Uterus (tissue), 2 donors: ENCODE results near the gene CRTC3.

Experiments
- CTCF ChIP-seq, 4 experiments: fragments of 200-600 bp in 2 of 4; fragments of 450-650 bp in 2 of 4; sonication (generic) in 2 of 4; IDR thresholded peaks; one replicate each; pipeline ENCODE4 v1.5.1; 2016 to 2019; ENCODE audit warnings: antibody characterized with exemption in 4 of 4, mild to moderate bottlenecking in 2 of 4, moderate library complexity in 1 of 4
- POLR2A ChIP-seq, 2 donors: fragments of 450-650 bp; IDR thresholded peaks; one replicate each; pipeline ENCODE4 v1.6.1; 2016; ENCODE audit warnings: antibody characterized with exemption in 2 of 2, mild to moderate bottlenecking in 1 of 2, moderate library complexity in 1 of 2

DNA sequence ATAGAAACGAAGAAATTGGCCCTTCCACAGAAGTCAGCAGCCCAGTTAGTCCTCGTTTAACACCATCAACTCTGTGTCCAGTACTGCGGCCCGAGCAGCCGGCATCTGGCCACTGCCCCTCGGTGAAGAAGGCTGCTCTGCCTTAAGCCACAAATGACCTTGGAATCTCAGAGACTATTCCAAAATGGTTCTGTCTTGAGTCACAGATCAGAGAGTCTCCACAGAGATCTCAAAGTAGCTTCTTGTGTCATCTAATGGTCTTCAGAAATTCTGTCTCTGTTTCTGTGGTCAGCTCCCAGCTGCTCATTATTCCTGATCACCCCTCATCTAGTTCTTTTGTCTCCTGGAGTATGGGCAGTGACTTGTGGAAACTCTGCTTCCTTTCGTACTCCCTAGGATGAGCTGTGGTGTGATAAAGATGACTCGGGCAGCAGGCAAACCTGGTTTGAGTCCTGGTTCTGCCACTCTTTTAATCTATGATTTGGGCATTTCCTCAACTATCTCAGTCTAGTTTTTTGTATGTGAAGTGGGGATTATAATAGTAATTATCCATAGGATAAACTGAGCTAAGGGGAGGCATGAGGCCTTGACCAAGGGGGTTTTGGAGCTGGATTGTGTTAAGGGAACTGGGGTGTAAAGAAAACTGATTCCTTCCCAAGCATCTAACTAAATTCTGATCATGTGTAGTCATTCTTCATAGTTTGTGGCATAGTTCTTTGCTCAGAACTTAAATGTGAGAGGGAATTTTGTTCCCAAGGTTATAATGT, 22.6 kb downstream of the CRTC3 start:
- no peak for TF ChIP-seq CTCF (IDR thresholded peaks at IDR 0.05)
- TF ChIP-seq POLR2A (IDR thresholded peaks at IDR 0.05) = no peak
